ENCODE results near the gene HOXA3. TPM values are rescaled to one million over a fixed set of nuclear protein-coding genes. Genes with fewer than 3 reads are reported as not detected.

The HOXA3 gene
- total RNA-seq, 1 experiment from 2014 or later, result 50.5 TPM

- intact Hi-C loops (cut with micrococcal nuclease; ENCODE audit: unreplicated experiment), result no loop called here
Measured at GRCh38 chr7:27143023-27143949, 9.1 kb downstream of the HOXA3 start, which contains the start of gene HOXA5. Gene HOXA5 (minus strand): TSS chr7:27143681. CDS start chr7:27143607, 74 bp downstream.

GRCh38 chr7:27142580-27143022 lies 9.8 kb downstream of the HOXA3 start:
- intact Hi-C loops (cut with micrococcal nuclease; ENCODE audit: unreplicated experiment), result no loop called here
- H3K79me2 ChIP-seq (ENCODE audit: low read depth), result no peaks in the 10 kb centered on the region
- H3K4me1 ChIP-seq (replicated peaks; ENCODE audit: insufficient read depth), result no peaks in the 10 kb centered on the region
- no peaks in the 10 kb centered on the region for H3K36me3 ChIP-seq (ENCODE audit: low read depth)
- no peak for TF ChIP-seq EZH2 (IDR thresholded peaks at IDR 0.05; ENCODE audit: low read depth)
- no peak for TF ChIP-seq CTCF (conservative IDR thresholded peaks at IDR 0.05)
- no peaks in the 10 kb centered on the region for H3K27me3 ChIP-seq (ENCODE audit: insufficient read depth, low read depth)
- no peak for DNase-seq
- ChIA-PET CTCF (interaction anchor here (0.6 kb wide), 1 partner anchor 291 kb away, joined by 4 read pairs; no protein-coding TSS in a partner anchor), POLR2A (ENCODE audit: unreplicated experiment) (no interaction called here)
- no peaks in the 10 kb centered on the region for H3K9me3 ChIP-seq (ENCODE audit: insufficient read depth, low read depth)
- no TSS peak for BruUV-seq (replicated peaks)
- H3K9me2 ChIP-seq (ENCODE audit: insufficient read depth), result no peaks in the 10 kb centered on the region
- H3K4me2 ChIP-seq, result no peak overlapping the region
- H4K20me1 ChIP-seq (ENCODE audit: insufficient read depth), result no peaks in the 10 kb centered on the region
- H3F3A ChIP-seq (ENCODE audit: insufficient read depth, low read depth), result no peaks in the 10 kb centered on the region; the same call in 1 of the 2 replicates
- no peak overlapping the region for H2AFZ ChIP-seq
- H3K4me3 ChIP-seq, result no peak overlapping the region
- H3K27ac ChIP-seq, result no peak overlapping the region

More at GRCh38 chr7:27143023-27143949, 9.1 kb downstream of the HOXA3 start, which contains the start of gene HOXA5:
- DNase-seq, result no peak
- no peaks in the 10 kb centered on the region for H3K9me2 ChIP-seq (ENCODE audit: insufficient read depth)
- CTCF ChIA-PET, result interaction anchor here (0.6 kb wide), 1 partner anchor 1053 kb away, joined by 5 read pairs; no protein-coding TSS in a partner anchor
- H3K4me3 ChIP-seq, result no peak within 1 kb of the TSS
- H3K9me3 ChIP-seq (ENCODE audit: insufficient read depth, low read depth), result no peaks in the 10 kb centered on the region
- POLR2A ChIA-PET (ENCODE audit: unreplicated experiment), result interaction anchor here (0.6 kb wide), 1 partner anchor 21 kb away, joined by 4 read pairs; no protein-coding TSS in a partner anchor
- no peaks in the 10 kb centered on the region for H3K36me3 ChIP-seq (ENCODE audit: low read depth)
- no peak within 1 kb of the TSS for H2AFZ ChIP-seq
- no peak within 1 kb of the TSS for H3K4me2 ChIP-seq
- H3K27ac ChIP-seq, result no peak within 1 kb of the TSS
- no peaks in the 10 kb centered on the region for H3K27me3 ChIP-seq (ENCODE audit: insufficient read depth, low read depth)
- H3F3A ChIP-seq (ENCODE audit: insufficient read depth, low read depth), result no peaks in the 10 kb centered on the region; the same call in 1 of the 2 replicates
- TF ChIP-seq EZH2 (IDR thresholded peaks at IDR 0.05; ENCODE audit: low read depth) (no peak), CTCF (conservative IDR thresholded peaks at IDR 0.05) (no peak)
- H3K79me2 ChIP-seq (ENCODE audit: low read depth), result no peaks in the 10 kb centered on the region
- H4K20me1 ChIP-seq (ENCODE audit: insufficient read depth), result no peaks in the 10 kb centered on the region
- H3K4me1 ChIP-seq (replicated peaks; ENCODE audit: insufficient read depth), result 0 out of 2 replicates have a peak, but pooled peaks cover 2% of the 10 kb centered on the region
- BruUV-seq (replicated peaks), result no TSS peak

- no peaks in the 10 kb centered on the region for H3K9me2 ChIP-seq (ENCODE audit: insufficient read depth)
- intact Hi-C loops (cut with micrococcal nuclease; ENCODE audit: unreplicated experiment), result no loop called here
- H3K4me3 ChIP-seq, result no peak overlapping the region
- CTCF ChIA-PET, result interaction anchor here (0.6 kb wide), 1 partner anchor 291 kb away, joined by 4 read pairs; no protein-coding TSS in a partner anchor
- H3K27ac ChIP-seq, result no peak overlapping the region
- POLR2A ChIA-PET (ENCODE audit: unreplicated experiment), result no interaction called here
- no peak overlapping the region for H3K4me2 ChIP-seq
- H3K9me3 ChIP-seq (ENCODE audit: insufficient read depth, low read depth), result no peaks in the 10 kb centered on the region
- DNase-seq, result no peak
- no TSS peak for BruUV-seq (replicated peaks)
- no peaks in the 10 kb centered on the region for H4K20me1 ChIP-seq (ENCODE audit: insufficient read depth)
- H3K27me3 ChIP-seq (ENCODE audit: insufficient read depth, low read depth), result no peaks in the 10 kb centered on the region
- no peaks in the 10 kb centered on the region; the same call in 1 of the 2 replicates for H3F3A ChIP-seq (ENCODE audit: insufficient read depth, low read depth)
- H2AFZ ChIP-seq, result no peak overlapping the region
- no peaks in the 10 kb centered on the region for H3K36me3 ChIP-seq (ENCODE audit: low read depth)
- no peaks in the 10 kb centered on the region for H3K79me2 ChIP-seq (ENCODE audit: low read depth)
- TF ChIP-seq EZH2 (IDR thresholded peaks at IDR 0.05; ENCODE audit: low read depth), result no peak
- no peak for TF ChIP-seq CTCF (conservative IDR thresholded peaks at IDR 0.05)
- H3K4me1 ChIP-seq (replicated peaks; ENCODE audit: insufficient read depth), result peaks cover 4% of the 10 kb centered on the region
Measured at GRCh38 chr7:27141923-27142579, 10.3 kb downstream of the HOXA3 start.
